HepG2 (cell line): Measurements from ENCODE around the gene FLACC1. TPM values are rescaled to one million over a fixed set of nuclear protein-coding genes. Genes with fewer than 3 reads are reported as not detected.

ENCODE experiments used
- ATAC-seq: fragments of 200-7000 bp; cut with Tn5 transposase; 3 replicates; pipeline ENCODE4 v1.9.1; 2020; ENCODE audit warnings: mild to moderate bottlenecking, moderate library complexity
- BruUV-seq: library from RNA; stranded (reverse); fragments of 400-500 nt; replicated peaks from 2 replicates; lab custom pipeline; 2021; lab: Mats Ljungman, UMichigan
- CTCF ChIA-PET: fragments of 300-600 bp; formaldehyde crosslinking; extraction: SDS; loops from one replicate; lab custom pipeline; 2021; ENCODE audit warnings: low total read pairs, inconsistent platforms, low intra/inter-chr PET ratio; lab: Yijun Ruan, JAX
- POLR2A ChIA-PET: fragments of 350-600 bp; sonication (Branson Sonifier 250); formaldehyde crosslinking; loops from one replicate; lab custom pipeline; 2020; ENCODE audit warnings: antibody characterized with exemption, inconsistent platforms; lab: Yijun Ruan, JAX
- DNase-seq: peaks from one replicate; pipeline ENCODE4 v3.0.0-alpha.2; 2015; ENCODE audit warnings: low spot score
- FAIRE-seq: peaks from 3 replicates; lab custom pipeline; 2011; peaks lifted over from hg19 to GRCh38; lab: Jason Lieb, UNC
- H2AFZ ChIP-seq: one replicate; pipeline ENCODE4 v1.6.1; 2011; ENCODE audit warnings: low read length, inconsistent platforms
- H3K27ac ChIP-seq: fragments of 300-600 bp; 3 replicates; pipeline ENCODE4 v1.8.0; 2011; ENCODE audit warnings: mixed run types, mild to moderate bottlenecking, mixed read lengths, low read length, inconsistent platforms; ENCODE audit not compliant: insufficient read depth; ENCODE audit errors: extremely low read length
- H3K27me3 ChIP-seq, 2 experiments: fragments of 200-600 bp in 1 of 2; 2 replicates in 1 of 2; 3 replicates in 1 of 2; pipeline versions ENCODE4 v1.6.0 to v1.8.0; 2011; ENCODE audit warnings: low read length in 2 of 2, mild to moderate bottlenecking in 2 of 2, moderate library complexity in 2 of 2, inconsistent platforms in 1 of 2; ENCODE audit not compliant: insufficient read depth in 2 of 2, control insufficient read depth in 1 of 2
- H3K36me3 ChIP-seq, 2 experiments: fragments of 200-600 bp in 1 of 2; replicated peaks in 1 of 2; 2 replicates in 1 of 2; 3 replicates in 1 of 2; pipeline versions ENCODE4 v1.5.1 to v1.8.0; 2011; ENCODE audit warnings: low read length in 2 of 2, inconsistent platforms in 1 of 2; ENCODE audit not compliant: insufficient read depth in 2 of 2, control insufficient read depth in 1 of 2
- H3K4me1 ChIP-seq: 2 replicates; pipeline ENCODE4 v1.5.1; 2012; ENCODE audit warnings: low read length, inconsistent platforms; ENCODE audit not compliant: insufficient read depth
- H3K4me2 ChIP-seq: 2 replicates; pipeline ENCODE4 v1.6.0; 2011; ENCODE audit warnings: low read depth, low read length, inconsistent platforms
- H3K4me3 ChIP-seq, 3 experiments: fragments of 200-600 bp in 1 of 3; sonication (generic), shearing (Covaris generic) in 1 of 3; replicated peaks in 1 of 3; 2 replicates each; pipeline ENCODE4 v1.5.1; 2011 to 2016; ENCODE audit warnings: low read length in 3 of 3, inconsistent platforms in 2 of 3, low read depth in 2 of 3, mild to moderate bottlenecking in 2 of 3, control low read depth in 1 of 3, mixed read lengths in 1 of 3; ENCODE audit not compliant: insufficient read depth in 1 of 3
- H3K79me2 ChIP-seq: one replicate; pipeline ENCODE4 v1.6.1; 2011; ENCODE audit warnings: low read length, inconsistent platforms; ENCODE audit not compliant: insufficient read depth
- H3K9ac ChIP-seq: 2 replicates; pipeline ENCODE4 v1.6.0; 2011; ENCODE audit warnings: mild to moderate bottlenecking, low read depth, low read length, inconsistent platforms; ENCODE audit not compliant: insufficient read depth
- H3K9me3 ChIP-seq: 2 replicates; pipeline ENCODE4 v1.5.1; 2012; ENCODE audit warnings: mild to moderate bottlenecking, low read length
- H4K20me1 ChIP-seq: 2 replicates; pipeline ENCODE4 v1.6.0; 2011; ENCODE audit warnings: inconsistent platforms, mild to moderate bottlenecking, low read length, moderate library complexity; ENCODE audit not compliant: insufficient read depth
- GFI1 ChIP-seq: sonication (generic); formaldehyde crosslinking; IDR thresholded peaks from 2 replicates; pipeline ENCODE4 v1.5.0; 2020; ENCODE audit warnings: missing genetic modification reagents, mild to moderate bottlenecking, borderline replicate concordance
- IRX3 ChIP-seq: sonication (generic); formaldehyde crosslinking; IDR thresholded peaks from 2 replicates; pipeline ENCODE4 v1.8.1; 2023; ENCODE audit warnings: mild to moderate bottlenecking, low read depth, missing genetic modification reagents, borderline replicate concordance
- NR2F6 ChIP-seq, 2 experiments: IDR thresholded peaks; 2 replicates each; pipeline ENCODE4 v1.6.1; 2016; ENCODE audit warnings: antibody characterized with exemption in 1 of 2, mild to moderate bottlenecking in 1 of 2
- RBFOX2 ChIP-seq: fragments of 200-400 bp; formaldehyde crosslinking; IDR thresholded peaks from 2 replicates; pipeline ENCODE4 v1.6.1; 2017; ENCODE audit warnings: low read depth, mild to moderate bottlenecking, low read length
- RBM22 ChIP-seq: fragments of 200-400 bp; formaldehyde crosslinking; optimal IDR thresholded peaks from 2 replicates; pipeline ENCODE3; 2017; ENCODE audit warnings: mild to moderate bottlenecking, low read length, moderate library complexity
- RXRB ChIP-seq: IDR thresholded peaks from 2 replicates; pipeline ENCODE4 v1.6.1; 2016; ENCODE audit warnings: borderline replicate concordance, missing genetic modification reagents, missing compliant biosample characterization
- SIN3A ChIP-seq: IDR thresholded peaks from 2 replicates; pipeline ENCODE4 v1.6.1; 2011; ENCODE audit warnings: low read depth, mild to moderate bottlenecking, control low read depth, low read length, borderline replicate concordance
- ZBTB7A ChIP-seq: sonication (generic); formaldehyde crosslinking; IDR thresholded peaks from 2 replicates; pipeline ENCODE4 v1.8.0; 2022; ENCODE audit warnings: mild to moderate bottlenecking, missing genetic modification reagents
- ZFP1 ChIP-seq: IDR thresholded peaks from 2 replicates; pipeline ENCODE4 v1.6.1; 2016
- ZFP36L2 ChIP-seq: sonication (generic); formaldehyde crosslinking; IDR thresholded peaks from 2 replicates; pipeline ENCODE4 v1.4.0; 2020; ENCODE audit warnings: missing genetic modification reagents
- WGBS: methylation state at CpG from one replicate; pipeline ENCODE4 v1.1.6; 2017; ENCODE audit warnings: low lambda C conversion rate; 5-methylcytosine and 5-hydroxymethylcytosine counted together
- in situ Hi-C: cut with HindIII; loops from 2 replicates; pipeline ENCODE4 v1.10.0; 2017; ENCODE audit warnings: low pct_unique_long_range_greater_than_20kb; ENCODE audit not compliant: extremely low pct_ligation_motif_present
- intact Hi-C: fragments of 100-400 bp; cut with micrococcal nuclease; formaldehyde crosslinking; loops from one replicate; pipeline ENCODE4 v1.10.0; 2022; ENCODE audit not compliant: unreplicated experiment
- polyA plus RNA-seq, 8 experiments: library from polyadenylated mRNA; depleted of rRNA in 3 of 8; stranded (reverse) in 7 of 8; unstranded in 1 of 8; fragments of >200 nt; fragmentation: Illumina TruSeq in 4 of 8; extraction: Trizol in 4 of 8; gene quantifications; 2 replicates each; pipeline versions ENCODE4 v1.2.1 to v1.2.3, GENCODE V29; 2011 to 2016; ENCODE audit warnings: low read depth in 4 of 8, missing spikeins in 1 of 8, mixed read lengths in 1 of 8; ENCODE audit not compliant: insufficient read depth in 1 of 8
- total RNA-seq, 5 experiments: library from RNA; depleted of rRNA; stranded (reverse); fragments of >200 nt; fragmentation: Illumina TruSeq; extraction: Trizol; gene quantifications; 2 replicates each; pipeline ENCODE4 v1.2.3, GENCODE V29; 2016; ENCODE audit warnings: low read depth in 1 of 5
- TF ChIP-seq, protein P1 (sequence below), 2 experiments: fragments of 450-650 bp in 1 of 2; sonication (generic) in 1 of 2; formaldehyde crosslinking; IDR thresholded peaks; 2 replicates each; pipeline versions ENCODE4 v1.5.0 to v1.8.0; 2020 to 2022; ENCODE audit warnings: mild to moderate bottlenecking in 1 of 2, missing genetic modification reagents in 1 of 2

Gene FLACC1
- total and polyA plus RNA-seq, 2 of the 13 experiments (the other 11 are each of a cell fraction or from before 2014, with no cell fraction given): 0.35 to 0.59 TPM

DNA sequence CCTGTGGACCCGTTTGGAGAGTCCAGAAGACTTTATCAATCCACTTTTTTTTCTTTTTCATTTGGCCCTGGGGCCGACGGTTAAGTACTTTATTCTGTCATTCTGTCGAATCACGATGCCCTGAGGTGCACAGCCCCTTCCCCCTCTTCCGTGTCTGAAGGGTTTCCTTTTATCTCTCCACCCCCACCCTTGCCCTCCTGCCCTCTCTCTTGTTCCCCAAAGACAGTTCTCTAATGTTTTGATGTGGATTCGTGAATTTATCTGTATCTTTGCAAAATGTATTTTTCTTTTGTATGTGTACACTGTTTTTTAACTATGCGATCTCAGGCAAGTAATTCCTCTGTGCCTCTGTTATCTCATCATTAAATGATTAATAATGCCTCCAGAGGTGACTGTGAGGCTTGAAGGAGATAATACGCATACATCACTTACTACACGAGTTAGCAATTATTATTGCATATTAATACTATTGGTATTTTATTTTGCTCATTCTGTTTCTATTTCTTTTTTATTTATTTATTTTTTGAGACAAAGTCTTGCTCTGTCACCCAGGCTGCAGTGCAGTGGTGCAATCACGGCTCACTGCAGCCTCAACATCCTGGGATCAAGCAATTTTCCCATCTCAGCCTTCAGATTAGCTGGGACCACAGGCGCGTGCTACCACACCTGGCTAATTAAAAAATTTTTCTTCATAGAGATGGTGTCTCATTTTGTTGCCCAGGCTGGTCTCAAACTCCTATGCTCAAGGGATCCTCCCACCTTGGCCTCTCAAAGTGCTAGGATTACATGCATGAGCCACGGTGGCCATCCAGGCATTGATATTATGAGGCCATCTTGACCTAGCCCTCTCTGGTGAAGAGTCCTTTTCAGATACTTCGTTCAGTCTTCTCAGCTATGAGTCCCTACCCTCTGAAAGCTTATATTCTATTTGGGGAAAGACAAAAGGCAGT lies 98.2 kb downstream of the FLACC1 start:
- FAIRE-seq: no peak
- Histone ChIP-seq H3K79me2 (peaks cover 40% of the 10 kb centered on the region), H3K4me2 (peak overlapping the region; percentile 99), H2AFZ (peak overlapping the region; percentile 85), H3K9me3 (no peaks in the 10 kb centered on the region), H3K36me3 (no peaks in the 10 kb centered on the region), H3K4me3 (peak overlapping the region; percentile 52 to 84 (median 70)), H3K27ac (peak overlapping the region; percentile 86), H3K9ac (peak overlapping the region; percentile 87), H4K20me1 (no peaks in the 10 kb centered on the region), H3K27me3 (no peaks in the 10 kb centered on the region), H3K4me1 (peaks cover 53% of the 10 kb centered on the region)
- ATAC-seq: no peak; the same call in 1 of the 3 replicates
- in situ Hi-C loops (no loop called here), intact Hi-C loops (no loop called here)
- POLR2A ChIA-PET: interaction anchor here (0.5 to 1.7 kb wide), 5 partner anchors 12 to 193 kb away, joined by 3 to 6 read pairs (median 5); partner anchors contain the start of gene STRADB
- CTCF ChIA-PET: no interaction called here
- no TSS peak for BruUV-seq
- TF ChIP-seq, protein P1, sequence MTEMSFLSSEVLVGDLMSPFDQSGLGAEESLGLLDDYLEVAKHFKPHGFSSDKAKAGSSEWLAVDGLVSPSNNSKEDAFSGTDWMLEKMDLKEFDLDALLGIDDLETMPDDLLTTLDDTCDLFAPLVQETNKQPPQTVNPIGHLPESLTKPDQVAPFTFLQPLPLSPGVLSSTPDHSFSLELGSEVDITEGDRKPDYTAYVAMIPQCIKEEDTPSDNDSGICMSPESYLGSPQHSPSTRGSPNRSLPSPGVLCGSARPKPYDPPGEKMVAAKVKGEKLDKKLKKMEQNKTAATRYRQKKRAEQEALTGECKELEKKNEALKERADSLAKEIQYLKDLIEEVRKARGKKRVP (CRISPR knock-in tag; IDR thresholded peaks at IDR 0.05): 0 out of 4 replicates have a peak, but pooled peaks of 1 of the 2 experiments have one; percentile 24
- TF ChIP-seq IRX3 (no peak), RBFOX2 (0 out of 2 replicates have a peak, but pooled peaks have one; percentile 17), GFI1 (CRISPR knock-in tag) (0 out of 2 replicates have a peak, but pooled peaks have one; percentile 44), ZFP1 (CRISPR knock-in tag) (0 out of 2 replicates have a peak, but pooled peaks have one; percentile 5), RBM22 (peak; percentile 38), RXRB (CRISPR knock-in tag) (0 out of 2 replicates have a peak, but pooled peaks have one; percentile 4), NR2F6 (IDR thresholded peaks at IDR 0.05) (peak; percentile 40; the same call in 1 of the 2 replicates), NR2F6 (CRISPR knock-in tag; IDR thresholded peaks at IDR 0.05) (peak; percentile 10; the same call in 1 of the 2 replicates), SIN3A (0 out of 2 replicates have a peak, but pooled peaks have one; percentile 43), ZBTB7A (CRISPR knock-in tag) (no peak), ZFP36L2 (no peak)
- DNase-seq: no peak
- WGBS: 41% methylated on average over 15 of the region's 15 CpGs
